Bronchial epithelial cell (primary cell): ENCODE data around the gene RPIA. TPM values are rescaled to one million over a fixed set of nuclear protein-coding genes. Genes with fewer than 3 reads are reported as not detected.

Experiments
- DNase-seq: peaks from one replicate; pipeline ENCODE4 v3.0.0-alpha.2; 2010; ENCODE audit warnings: low read depth
- FAIRE-seq: peaks from 2 replicates; lab custom pipeline; 2011; peaks lifted over from hg19 to GRCh38; lab: Jason Lieb, UNC
- H3K27me3 ChIP-seq: 2 replicates; pipeline ENCODE4 v1.5.1; 2011; ENCODE audit warnings: low read length; ENCODE audit not compliant: control insufficient read depth, insufficient read depth
- H3K36me3 ChIP-seq: 2 replicates; pipeline ENCODE4 v1.5.1; 2011; ENCODE audit warnings: low read length; ENCODE audit not compliant: control insufficient read depth, insufficient read depth
- H3K4me3 ChIP-seq: 2 replicates; pipeline ENCODE4 v1.5.1; 2011; ENCODE audit warnings: mild to moderate bottlenecking, low read depth, low read length, control low read depth
- total RNA-seq: library from RNA; depleted of rRNA; stranded (reverse); fragments of >200 nt; gene quantifications from 2 replicates; pipeline ENCODE4 v1.2.1, GENCODE V29; 2014
- TF ChIP-seq, protein P1 (sequence below): IDR thresholded peaks from 2 replicates; pipeline ENCODE4 v1.5.1; 2011; ENCODE audit warnings: mild to moderate bottlenecking, moderate library complexity, low read length, control low read depth, inconsistent platforms; ENCODE audit not compliant: insufficient read depth, severe bottlenecking

The RPIA gene
- total RNA-seq, 1 donor from 2014 or later: 6.3 TPM

DNA sequence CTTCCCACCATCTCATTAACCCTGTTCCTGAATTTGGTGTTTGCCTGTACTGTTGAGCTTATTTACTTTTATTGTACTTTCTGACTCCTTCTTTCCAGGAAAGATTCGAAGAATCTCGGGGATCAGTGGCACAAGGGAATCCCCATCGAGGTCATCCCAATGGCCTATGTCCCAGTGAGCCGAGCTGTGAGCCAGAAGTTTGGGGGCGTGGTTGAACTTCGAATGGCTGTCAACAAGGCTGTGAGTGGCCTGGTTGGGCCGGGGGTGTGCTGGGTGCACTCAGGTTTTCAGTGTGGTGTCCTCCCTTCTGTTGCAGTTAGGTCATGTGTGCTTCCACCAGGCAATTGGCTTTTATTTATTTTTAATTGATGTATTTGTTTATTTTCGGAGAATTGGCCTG lies 45.0 kb downstream of the RPIA start:
- H3K36me3 ChIP-seq: peaks cover 3% of the 10 kb centered on the region
- TF ChIP-seq, protein P1, sequence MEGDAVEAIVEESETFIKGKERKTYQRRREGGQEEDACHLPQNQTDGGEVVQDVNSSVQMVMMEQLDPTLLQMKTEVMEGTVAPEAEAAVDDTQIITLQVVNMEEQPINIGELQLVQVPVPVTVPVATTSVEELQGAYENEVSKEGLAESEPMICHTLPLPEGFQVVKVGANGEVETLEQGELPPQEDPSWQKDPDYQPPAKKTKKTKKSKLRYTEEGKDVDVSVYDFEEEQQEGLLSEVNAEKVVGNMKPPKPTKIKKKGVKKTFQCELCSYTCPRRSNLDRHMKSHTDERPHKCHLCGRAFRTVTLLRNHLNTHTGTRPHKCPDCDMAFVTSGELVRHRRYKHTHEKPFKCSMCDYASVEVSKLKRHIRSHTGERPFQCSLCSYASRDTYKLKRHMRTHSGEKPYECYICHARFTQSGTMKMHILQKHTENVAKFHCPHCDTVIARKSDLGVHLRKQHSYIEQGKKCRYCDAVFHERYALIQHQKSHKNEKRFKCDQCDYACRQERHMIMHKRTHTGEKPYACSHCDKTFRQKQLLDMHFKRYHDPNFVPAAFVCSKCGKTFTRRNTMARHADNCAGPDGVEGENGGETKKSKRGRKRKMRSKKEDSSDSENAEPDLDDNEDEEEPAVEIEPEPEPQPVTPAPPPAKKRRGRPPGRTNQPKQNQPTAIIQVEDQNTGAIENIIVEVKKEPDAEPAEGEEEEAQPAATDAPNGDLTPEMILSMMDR: no peak
- H3K27me3 ChIP-seq: no peaks in the 10 kb centered on the region
- FAIRE-seq (no peak), DNase-seq (no peak)
- H3K4me3 ChIP-seq: no peak overlapping the region

DNA sequence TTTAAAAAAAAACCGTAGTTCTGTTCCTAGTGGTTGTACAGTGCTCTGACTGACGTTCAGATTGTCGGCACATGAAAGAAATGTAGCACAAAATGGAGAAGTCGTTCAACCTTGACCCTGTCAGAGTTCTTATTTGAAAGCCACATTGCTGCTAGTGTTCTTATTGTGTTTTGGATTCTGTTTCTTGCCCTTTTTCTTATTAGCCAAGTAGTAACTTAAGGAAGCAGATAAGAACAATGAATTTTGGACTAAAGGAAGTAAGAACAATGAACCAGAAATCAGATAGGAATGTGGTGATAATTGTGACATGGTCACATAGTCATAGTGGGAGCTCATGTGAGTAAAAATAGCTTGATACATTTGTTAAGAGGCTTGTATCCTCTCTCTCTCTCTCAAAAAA lies 45.9 kb downstream of the RPIA start:
- TF ChIP-seq, protein P1: no peak
- FAIRE-seq (no peak), DNase-seq (peak; percentile 16)
- H3K27me3 ChIP-seq: no peaks in the 10 kb centered on the region
- no peak overlapping the region for H3K4me3 ChIP-seq
- peaks cover 3% of the 10 kb centered on the region for H3K36me3 ChIP-seq

DNA sequence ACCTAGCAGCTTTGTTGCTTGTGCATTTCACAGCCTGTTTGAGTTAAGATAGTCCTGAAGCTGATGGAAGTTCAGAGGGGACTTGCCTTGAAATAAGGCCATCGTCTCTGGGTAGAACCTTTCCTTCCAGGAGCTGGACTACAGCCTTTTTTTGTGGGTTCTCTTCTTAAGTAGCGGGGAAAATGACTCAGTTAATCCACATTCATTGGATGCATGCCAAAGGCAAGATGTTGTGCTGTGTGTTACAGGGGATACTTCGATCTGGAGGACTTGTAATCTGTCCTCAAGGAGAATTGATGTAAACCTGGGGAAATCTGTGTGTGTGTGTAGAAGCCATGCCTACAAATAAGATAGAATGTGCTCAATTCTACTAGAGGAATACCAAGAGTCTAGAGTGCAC lies 46.8 kb downstream of the RPIA start:
- FAIRE-seq: no peak
- TF ChIP-seq, protein P1: no peak
- peaks cover 3% of the 10 kb centered on the region for H3K36me3 ChIP-seq
- H3K4me3 ChIP-seq: no peak overlapping the region
- DNase-seq: peak; percentile 33
- no peaks in the 10 kb centered on the region for H3K27me3 ChIP-seq

DNA sequence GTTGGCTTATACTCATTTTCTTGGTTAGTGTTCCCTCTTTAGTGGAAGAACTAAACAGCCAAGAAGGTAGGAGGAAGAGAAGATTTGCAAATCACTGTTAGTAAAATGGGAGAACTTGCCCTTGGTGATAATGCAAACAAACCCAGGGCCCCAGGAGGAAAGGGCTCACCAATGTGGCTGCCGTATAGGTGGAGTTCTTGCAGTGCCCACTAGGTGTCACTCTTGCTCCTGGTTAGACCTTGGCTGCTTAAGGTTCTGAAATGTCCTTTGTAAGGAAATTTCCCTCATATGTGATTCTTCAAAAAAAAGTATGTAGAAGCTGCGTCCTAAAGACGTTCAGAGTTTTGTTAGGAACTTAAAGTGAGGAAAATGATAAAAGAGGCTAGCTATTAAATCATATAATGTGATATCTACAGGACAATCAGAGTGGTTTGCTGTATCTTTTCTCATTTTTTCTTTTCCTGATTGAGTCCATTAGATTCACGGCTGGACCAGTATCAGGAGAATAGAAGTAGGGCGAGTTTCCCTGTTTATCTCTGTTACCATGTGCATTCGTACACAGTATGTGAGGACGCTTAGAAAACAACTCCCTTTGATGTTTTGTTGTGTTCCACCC lies 48.6 kb downstream of the RPIA start:
- Histone ChIP-seq H3K4me3 (no peak overlapping the region), H3K27me3 (no peaks in the 10 kb centered on the region), H3K36me3 (peaks cover 3% of the 10 kb centered on the region)
- FAIRE-seq: no peak
- TF ChIP-seq, protein P1: peak; percentile 84
- peak; percentile 59 for DNase-seq

DNA sequence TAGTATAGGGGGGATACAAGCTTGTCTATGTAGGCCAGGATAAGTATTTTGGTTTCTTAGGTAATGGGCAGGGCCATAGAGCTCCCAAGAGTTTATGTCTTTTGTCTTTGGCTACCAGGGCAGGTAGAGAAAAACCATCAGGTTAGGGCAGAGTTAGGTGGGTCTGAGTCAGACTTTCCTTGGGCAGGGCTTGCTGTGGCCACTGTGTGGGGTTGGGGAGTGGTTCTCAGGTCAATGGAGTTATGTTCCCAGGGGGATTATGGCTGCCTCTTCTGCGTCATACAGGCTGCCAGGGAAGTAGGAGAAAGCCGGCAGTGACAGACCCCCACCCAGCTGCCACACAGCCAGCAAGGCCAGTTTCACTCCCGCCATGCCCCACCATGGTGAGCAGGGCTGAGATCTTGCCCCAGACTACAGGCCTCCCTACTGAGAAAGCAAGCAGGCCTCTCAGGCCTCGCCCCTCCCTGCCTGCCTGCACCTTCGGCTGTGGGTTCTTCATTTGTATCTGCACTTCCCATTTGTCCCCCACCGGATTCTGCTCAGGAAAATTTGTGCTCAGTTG lies 55.5 kb downstream of the RPIA start:
- FAIRE-seq (no peak), DNase-seq (no peak)
- TF ChIP-seq, protein P1: no peak
- H3K27me3 ChIP-seq: no peaks in the 10 kb centered on the region
- H3K4me3 ChIP-seq: no peak overlapping the region
- peaks cover 4% of the 10 kb centered on the region for H3K36me3 ChIP-seq
